ENCODE measurements around the gene GPR107. TPM values are rescaled to one million over a fixed set of nuclear protein-coding genes. Genes with fewer than 3 reads are reported as not detected.

Gene GPR107
- total RNA-seq, 2 donors from 2014 or later: 42.2 to 51.2 TPM

DNA sequence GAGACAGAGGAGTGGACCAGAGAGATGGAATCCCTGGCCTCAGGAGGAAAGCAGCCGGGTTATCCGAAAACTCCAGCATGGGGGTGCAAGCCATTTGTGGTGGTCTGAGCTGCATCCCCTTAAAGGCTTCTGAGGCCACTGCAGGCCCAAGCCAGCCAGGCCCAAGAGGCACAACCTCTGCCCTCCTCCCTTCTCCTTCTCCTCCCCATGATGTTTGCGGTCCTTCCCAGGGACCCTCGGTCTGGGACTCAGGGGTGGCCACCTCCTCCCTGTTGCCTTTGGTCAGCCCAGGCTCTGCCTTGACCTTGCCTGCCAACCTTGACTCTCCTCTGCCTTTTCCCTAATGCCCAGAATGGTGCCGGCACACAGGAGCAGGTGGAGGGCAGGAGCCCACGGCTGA, 123.1 kb downstream of the GPR107 start:
- Histone ChIP-seq H3K4me1 (no peaks in the 10 kb centered on the region), H3K36me3 (no peaks in the 10 kb centered on the region), H3K4me3 (no peak overlapping the region), H3K9me3 (no peaks in the 10 kb centered on the region), H3K27ac (no peak overlapping the region), H3K9ac (ENCODE audit: low read depth in 2 of 2, low read length in 2 of 2) (no peak overlapping the region), H3K27me3 (peaks cover 6% of the 10 kb centered on the region)
- TF ChIP-seq, protein P1, sequence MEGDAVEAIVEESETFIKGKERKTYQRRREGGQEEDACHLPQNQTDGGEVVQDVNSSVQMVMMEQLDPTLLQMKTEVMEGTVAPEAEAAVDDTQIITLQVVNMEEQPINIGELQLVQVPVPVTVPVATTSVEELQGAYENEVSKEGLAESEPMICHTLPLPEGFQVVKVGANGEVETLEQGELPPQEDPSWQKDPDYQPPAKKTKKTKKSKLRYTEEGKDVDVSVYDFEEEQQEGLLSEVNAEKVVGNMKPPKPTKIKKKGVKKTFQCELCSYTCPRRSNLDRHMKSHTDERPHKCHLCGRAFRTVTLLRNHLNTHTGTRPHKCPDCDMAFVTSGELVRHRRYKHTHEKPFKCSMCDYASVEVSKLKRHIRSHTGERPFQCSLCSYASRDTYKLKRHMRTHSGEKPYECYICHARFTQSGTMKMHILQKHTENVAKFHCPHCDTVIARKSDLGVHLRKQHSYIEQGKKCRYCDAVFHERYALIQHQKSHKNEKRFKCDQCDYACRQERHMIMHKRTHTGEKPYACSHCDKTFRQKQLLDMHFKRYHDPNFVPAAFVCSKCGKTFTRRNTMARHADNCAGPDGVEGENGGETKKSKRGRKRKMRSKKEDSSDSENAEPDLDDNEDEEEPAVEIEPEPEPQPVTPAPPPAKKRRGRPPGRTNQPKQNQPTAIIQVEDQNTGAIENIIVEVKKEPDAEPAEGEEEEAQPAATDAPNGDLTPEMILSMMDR (IDR thresholded peaks at IDR 0.05): no peak
- intact Hi-C loops (cut with DNase I): no loop called here
- no peak for DNase-seq

DNA sequence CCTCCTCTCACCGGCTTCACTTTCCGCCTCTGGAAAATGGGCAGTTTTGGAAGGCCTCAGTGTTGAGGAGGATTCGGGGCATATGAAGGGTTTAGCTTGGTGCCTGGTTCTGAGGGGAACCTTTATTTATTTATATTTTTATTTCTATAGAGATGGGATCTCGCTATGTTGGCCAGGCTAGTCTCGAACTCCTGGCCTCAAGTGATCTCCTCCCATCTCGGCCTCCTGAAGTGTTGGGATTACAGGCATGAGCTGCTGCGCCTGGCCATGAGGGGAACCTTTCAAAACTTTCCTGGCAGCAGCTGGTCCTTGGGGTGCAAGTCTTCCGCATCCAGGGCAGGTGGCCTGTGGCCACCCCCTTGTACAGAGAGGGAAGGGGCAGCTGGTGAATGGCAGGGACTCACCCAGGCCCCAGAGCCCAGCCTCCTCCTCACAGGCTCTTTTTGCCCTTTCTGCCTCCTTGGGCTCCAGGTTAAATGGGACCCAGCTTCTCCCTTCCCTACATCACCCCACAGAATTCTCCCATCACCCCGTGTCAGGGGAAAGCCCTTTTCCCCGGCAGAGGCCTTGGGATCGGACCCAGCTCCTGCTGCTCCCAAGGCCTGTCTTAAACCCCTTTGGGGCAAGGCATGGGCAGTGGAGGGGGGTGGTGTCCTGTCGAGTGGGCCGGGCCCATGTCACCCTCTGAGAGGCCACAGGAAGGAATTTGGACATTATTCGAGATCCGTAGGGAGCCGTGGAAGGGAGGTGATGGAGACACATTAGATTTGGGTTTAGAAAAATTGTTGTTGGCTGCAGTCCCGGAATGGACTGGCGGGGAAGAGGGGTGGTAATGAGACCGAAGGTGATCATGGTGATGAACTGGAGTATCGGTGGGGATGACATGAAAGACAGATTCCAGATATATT, 124.4 kb downstream of the GPR107 start:
- TF ChIP-seq, protein P1 (IDR thresholded peaks at IDR 0.05): no peak
- no peak overlapping the region for H3K27ac ChIP-seq
- intact Hi-C loops (cut with DNase I): no loop called here

DNA sequence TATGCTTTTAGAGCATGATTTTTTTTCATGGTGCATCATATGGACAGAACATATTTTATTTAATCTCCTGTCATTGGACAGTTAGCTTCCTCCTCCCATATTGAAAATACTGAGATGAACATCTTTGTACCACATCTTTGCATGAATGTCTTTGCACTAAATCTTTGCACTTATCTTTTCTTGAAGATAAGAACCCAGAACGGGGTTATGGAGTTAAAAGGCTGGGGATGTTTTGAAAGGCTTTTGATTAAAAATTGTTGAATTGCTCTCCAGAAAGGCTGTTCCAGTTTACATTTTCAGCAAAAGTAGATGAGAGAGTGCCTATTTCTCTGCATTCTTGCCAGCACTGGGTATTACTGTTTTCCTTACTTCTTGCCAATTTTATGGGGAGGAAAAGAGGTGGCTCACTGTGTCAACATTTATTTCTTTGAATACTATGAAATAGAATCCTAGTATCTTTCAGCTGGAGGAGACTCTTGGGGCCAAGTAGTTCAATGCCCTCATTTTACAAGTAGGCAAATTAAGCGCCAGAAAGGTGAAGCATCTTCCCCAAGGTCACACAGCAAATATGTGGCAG, 125.7 kb downstream of the GPR107 start:
- Histone ChIP-seq H3K9me3 (no peaks in the 10 kb centered on the region), H3K27me3 (no peaks in the 10 kb centered on the region), H3K4me3 (no peak overlapping the region), H3K9ac (ENCODE audit: low read depth in 2 of 2, low read length in 2 of 2) (no peak overlapping the region), H3K36me3 (no peaks in the 10 kb centered on the region), H3K27ac (no peak overlapping the region), H3K4me1 (no peaks in the 10 kb centered on the region)
- no peak for DNase-seq
- TF ChIP-seq, protein P1 (IDR thresholded peaks at IDR 0.05): no peak
- intact Hi-C loops (cut with DNase I): no loop called here

More for the DNA sequence above, 124.4 kb downstream of the GPR107 start:
- H3K9ac ChIP-seq (ENCODE audit: low read depth in 2 of 2, low read length in 2 of 2): no peak overlapping the region
- H3K4me1 ChIP-seq: no peaks in the 10 kb centered on the region
- H3K36me3 ChIP-seq: no peaks in the 10 kb centered on the region
- no peaks in the 10 kb centered on the region for H3K9me3 ChIP-seq
- no peak for DNase-seq
- H3K4me3 ChIP-seq: no peak overlapping the region
- H3K27me3 ChIP-seq: peaks cover under 1% of the 10 kb centered on the region

DNA sequence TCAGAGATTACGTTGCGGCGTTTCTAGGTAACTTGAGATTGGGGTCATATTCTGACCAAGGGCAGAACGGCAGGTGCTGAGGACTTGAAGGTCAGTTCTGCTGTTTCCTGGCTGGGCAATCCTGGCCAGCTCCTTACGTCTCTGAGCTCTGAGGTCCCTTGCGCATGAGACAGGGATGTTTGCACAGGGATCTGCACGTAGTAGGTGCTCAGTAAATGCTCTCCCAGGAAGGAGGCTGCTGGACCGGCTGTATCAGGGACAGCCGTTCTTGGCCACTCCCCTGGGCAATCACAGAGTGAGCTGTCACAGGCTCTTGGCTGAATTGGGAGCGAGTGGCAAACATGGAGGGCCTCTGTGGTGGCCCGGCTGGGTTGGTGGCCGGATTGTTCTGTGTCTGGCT, 126.8 kb downstream of the GPR107 start:
- intact Hi-C loops (cut with DNase I): no loop called here
- no peak for DNase-seq
- Histone ChIP-seq H3K4me3 (no peak overlapping the region), H3K9me3 (no peaks in the 10 kb centered on the region), H3K36me3 (no peaks in the 10 kb centered on the region), H3K27me3 (no peaks in the 10 kb centered on the region), H3K9ac (ENCODE audit: low read depth in 2 of 2, low read length in 2 of 2) (no peak overlapping the region), H3K27ac (no peak overlapping the region), H3K4me1 (no peaks in the 10 kb centered on the region)
- TF ChIP-seq, protein P1 (IDR thresholded peaks at IDR 0.05): no peak

DNA sequence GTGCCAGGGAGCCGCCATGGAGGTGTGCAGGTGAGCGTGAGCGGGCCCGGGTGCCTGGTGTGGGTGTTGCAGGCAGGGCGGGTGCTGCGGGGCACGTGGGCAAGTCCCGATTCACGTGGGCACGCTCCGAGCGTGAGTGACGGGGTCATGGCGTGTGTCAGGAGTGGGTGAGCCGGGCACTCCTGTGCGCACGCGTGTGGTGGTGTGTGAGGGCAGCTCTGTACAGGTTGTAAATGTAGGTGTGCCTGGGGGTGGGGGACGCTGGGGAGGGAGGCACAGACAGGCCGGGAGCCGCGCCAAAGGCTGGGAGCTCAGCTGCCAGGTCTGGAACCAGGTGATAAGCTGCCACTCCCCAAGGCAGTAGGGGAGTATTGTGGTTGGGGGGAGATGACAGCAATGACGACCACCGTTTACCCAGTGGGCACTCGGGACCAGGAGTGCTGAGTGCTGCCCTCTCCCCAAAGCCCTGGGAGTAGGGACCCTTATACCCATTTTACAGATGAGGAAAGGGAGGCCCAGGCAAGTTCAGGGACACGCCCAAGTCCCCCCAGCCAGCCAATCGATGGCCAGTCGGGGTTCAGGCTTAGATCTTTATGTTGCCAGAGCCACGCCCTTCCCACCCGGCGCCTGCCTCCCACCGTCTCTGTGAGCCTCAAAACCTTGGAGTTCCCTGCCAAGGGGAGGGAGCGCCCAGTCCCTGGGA, 128.1 kb downstream of the GPR107 start:
- intact Hi-C loops (cut with DNase I): no loop called here
- Histone ChIP-seq H3K4me1 (no peaks in the 10 kb centered on the region), H3K9ac (ENCODE audit: low read depth in 2 of 2, low read length in 2 of 2) (peak overlapping the region in 1 of 2 donors; percentile 43)

More for the DNA sequence above, 128.1 kb downstream of the GPR107 start:
- DNase-seq: peak; percentile 91
- Histone ChIP-seq H3K36me3 (no peaks in the 10 kb centered on the region), H3K27me3 (no peaks in the 10 kb centered on the region), H3K4me3 (no peak overlapping the region), H3K9me3 (no peaks in the 10 kb centered on the region), H3K27ac (no peak overlapping the region)
- TF ChIP-seq, protein P1 (IDR thresholded peaks at IDR 0.05): no peak
